GM23338 (cell line): ENCODE data around the gene ATP5ME. TPM values are rescaled to one million over a fixed set of nuclear protein-coding genes. Genes with fewer than 3 reads are reported as not detected.

ENCODE experiments used
- ATAC-seq: fragments of 200-7000 bp; cut with Tn5 transposase; 3 replicates; pipeline ENCODE4 v1.9.1; 2020
- DNase-seq: peaks from one replicate; pipeline ENCODE4 v3.0.0-alpha.2; 2015; ENCODE audit warnings: low spot score
- H2AFZ ChIP-seq: fragments of 200-600 bp; sonication (generic); 2 replicates; pipeline ENCODE4 v1.8.0; 2016; ENCODE audit warnings: antibody characterized with exemption, mild to moderate bottlenecking, moderate library complexity
- H3F3A ChIP-seq: fragments of 200-600 bp; sonication (generic); replicated peaks from 2 replicates; pipeline ENCODE4 v1.8.0; 2017; ENCODE audit warnings: antibody characterized with exemption, mixed run types, low read depth
- H3K27ac ChIP-seq: fragments of 200-600 bp; sonication (generic); 2 replicates; pipeline ENCODE4 v1.6.1; 2016; ENCODE audit warnings: low read depth
- H3K27me3 ChIP-seq: fragments of 200-600 bp; sonication (generic); 2 replicates; pipeline ENCODE4 v1.8.0; 2016; ENCODE audit warnings: mild to moderate bottlenecking, mixed run types, moderate library complexity; ENCODE audit not compliant: insufficient read depth
- H3K36me3 ChIP-seq: fragments of 200-600 bp; sonication (generic); 2 replicates; pipeline ENCODE4 v1.8.0; 2016; ENCODE audit warnings: mild to moderate bottlenecking; ENCODE audit not compliant: insufficient read depth
- H3K4me1 ChIP-seq: fragments of 200-600 bp; sonication (generic); 2 replicates; pipeline ENCODE4 v1.8.0; 2016; ENCODE audit warnings: mild to moderate bottlenecking, moderate library complexity; ENCODE audit not compliant: insufficient read depth
- H3K4me2 ChIP-seq: fragments of 200-600 bp; sonication (generic); 2 replicates; pipeline ENCODE4 v1.7.1; 2017; ENCODE audit warnings: mixed run types
- H3K4me3 ChIP-seq: fragments of 200-600 bp; sonication (generic); 2 replicates; pipeline ENCODE4 v1.6.1; 2016; ENCODE audit warnings: mixed run types
- H3K79me2 ChIP-seq: fragments of 200-600 bp; sonication (generic); replicated peaks from 2 replicates; pipeline ENCODE4 v1.8.0; 2017; ENCODE audit warnings: mild to moderate bottlenecking; ENCODE audit not compliant: insufficient read depth
- H3K9me2 ChIP-seq: fragments of 200-600 bp; sonication (generic); 2 replicates; pipeline ENCODE4 v1.8.0; 2017; ENCODE audit not compliant: insufficient read depth
- H4K20me1 ChIP-seq: fragments of 200-600 bp; sonication (generic); replicated peaks from 2 replicates; pipeline ENCODE4 v1.8.0; 2017; ENCODE audit warnings: mild to moderate bottlenecking; ENCODE audit not compliant: insufficient read depth
- H3K27ac Mint-ChIP-seq: 2 replicates; pipeline ENCODE4 v1.8.0; 2020; ENCODE audit warnings: inconsistent platforms, mild to moderate bottlenecking, moderate library complexity, mixed read lengths
- H3K27me3 Mint-ChIP-seq: 3 replicates; pipeline ENCODE4 v1.8.0; 2022; ENCODE audit warnings: low read depth, mild to moderate bottlenecking, moderate library complexity, mixed read lengths, inconsistent platforms; ENCODE audit not compliant: insufficient read depth, poor library complexity
- H3K36me3 Mint-ChIP-seq: 3 replicates; pipeline ENCODE4 v1.8.0; 2021; ENCODE audit warnings: low read depth, mild to moderate bottlenecking, inconsistent platforms, moderate library complexity, mixed read lengths
- H3K4me1 Mint-ChIP-seq: 3 replicates; pipeline ENCODE4 v1.8.0; 2020; ENCODE audit warnings: mild to moderate bottlenecking, inconsistent platforms, mixed read lengths
- H3K4me3 Mint-ChIP-seq: 3 replicates; pipeline ENCODE4 v1.8.0; 2021; ENCODE audit warnings: moderate library complexity, mild to moderate bottlenecking, inconsistent platforms, mixed read lengths
- H3K9me3 Mint-ChIP-seq: 3 replicates; pipeline ENCODE4 v1.8.0; 2020; ENCODE audit warnings: moderate library complexity, mild to moderate bottlenecking, inconsistent platforms, mixed read lengths
- CREB1 ChIP-seq: fragments of 250-450 bp; sonication (Bioruptor Pico); IDR thresholded peaks from 2 replicates; pipeline ENCODE4 v1.5.0; 2020; ENCODE audit warnings: low read depth, mild to moderate bottlenecking, moderate library complexity
- CTCF ChIP-seq, 2 experiments: fragments of 200-600 bp in 1 of 2; sonication (generic) in 1 of 2; conservative IDR thresholded peaks; 2 replicates each; pipeline versions ENCODE4 v1.5.1 to v1.6.1; 2016 to 2017; ENCODE audit warnings: antibody characterized with exemption in 2 of 2, low read depth in 2 of 2, mild to moderate bottlenecking in 2 of 2, moderate library complexity in 1 of 2
- ETS1 ChIP-seq: IDR thresholded peaks from 2 replicates; pipeline ENCODE4 v1.6.1; 2016; ENCODE audit warnings: antibody characterized with exemption
- EZH2 ChIP-seq: fragments of 200-600 bp; sonication (generic); IDR thresholded peaks from one replicate; pipeline ENCODE4 v1.8.0; 2017; ENCODE audit warnings: antibody characterized with exemption, mild to moderate bottlenecking, low read depth; ENCODE audit not compliant: unreplicated experiment
- EZH2phosphoT487 ChIP-seq: fragments of 200-600 bp; sonication (generic); IDR thresholded peaks from one replicate; pipeline ENCODE4 v1.8.1; 2018; ENCODE audit warnings: antibody characterized with exemption; ENCODE audit not compliant: unreplicated experiment
- JUNB ChIP-seq: IDR thresholded peaks from one replicate; pipeline ENCODE4 v1.6.1; 2016; ENCODE audit warnings: antibody characterized with exemption; ENCODE audit not compliant: unreplicated experiment
- POLR2AphosphoS5 ChIP-seq: IDR thresholded peaks from 2 replicates; pipeline ENCODE4 v1.6.1; 2016; ENCODE audit warnings: antibody characterized with exemption, low read depth
- REST ChIP-seq: IDR thresholded peaks from one replicate; pipeline ENCODE4 v1.6.1; 2018; ENCODE audit warnings: antibody characterized with exemption; ENCODE audit not compliant: unreplicated experiment
- ZNF331 ChIP-seq: fragments of 250-450 bp; sonication (Bioruptor Pico); IDR thresholded peaks from 2 replicates; pipeline ENCODE4 v1.5.0; 2020; ENCODE audit warnings: low read depth, mild to moderate bottlenecking, moderate library complexity
- polyA plus RNA-seq: library from polyadenylated mRNA; unstranded; fragments of >200 nt; fragmentation: Nextera tagmentation; extraction: Ambion mirVana; gene quantifications from 2 replicates; pipeline ENCODE4 v1.2.1, GENCODE V29; 2016
- total RNA-seq: library from RNA; depleted of rRNA; stranded (reverse); fragments of >200 nt; shearing (Covaris generic); gene quantifications from 2 replicates; pipeline ENCODE4 v1.2.3, GENCODE V29; 2014

ATP5ME gene
- total and polyA plus RNA-seq, 2 experiments from 2014 or later = 60.5 to 2,021 TPM

GRCh38 chr4:710916-711315 lies 36.8 kb upstream of the ATP5ME start (continued):
- no peak for TF ChIP-seq CTCF (conservative IDR thresholded peaks at IDR 0.05; ENCODE audit: low read depth in 2 of 2)
- TF ChIP-seq EZH2 = no peak
- TF ChIP-seq JUNB = no peak
- TF ChIP-seq CREB1 (CRISPR knock-in tag) = no peak
- no peak for TF ChIP-seq POLR2AphosphoS5
- TF ChIP-seq EZH2phosphoT487 = no peak

- H3K27ac Mint-ChIP-seq = no peak overlapping the region
- Histone ChIP-seq H3K27me3 (peaks cover under 1% of the 10 kb centered on the region; the same call in 1 of the 2 replicates), H3K79me2 (peaks cover 67% of the 10 kb centered on the region), H3K4me1 (no peaks in the 10 kb centered on the region), H3K27ac (no peak overlapping the region), H3K4me3 (no peak overlapping the region), H3K9me2 (no peaks in the 10 kb centered on the region), H3F3A (no peaks in the 10 kb centered on the region), H3K36me3 (0 out of 2 replicates have a peak, but pooled peaks cover 3% of the 10 kb centered on the region), H2AFZ (no peak overlapping the region), H3K4me2 (no peak overlapping the region), H4K20me1 (peaks cover 33% of the 10 kb centered on the region)
- ATAC-seq = no peak
- no peaks in the 10 kb centered on the region for H3K9me3 Mint-ChIP-seq
- peaks cover 33% of the 10 kb centered on the region for H3K36me3 Mint-ChIP-seq
- TF ChIP-seq ETS1 (no peak), CTCF (conservative IDR thresholded peaks at IDR 0.05; ENCODE audit: low read depth in 2 of 2) (no peak), POLR2AphosphoS5 (no peak), JUNB (no peak), EZH2 (no peak), CREB1 (CRISPR knock-in tag) (no peak), ZNF331 (CRISPR knock-in tag) (no peak), REST (no peak)
- peaks cover 2% of the 10 kb centered on the region for H3K27me3 Mint-ChIP-seq
- DNase-seq = no peak
- no peak overlapping the region for H3K4me3 Mint-ChIP-seq
- H3K4me1 Mint-ChIP-seq = peaks cover 4% of the 10 kb centered on the region; the same call in 2 of the 3 replicates
These were observed 36.0 kb upstream of the ATP5ME start for GRCh38 chr4:710116-710515.
